Bronchial epithelial cell (primary cell): Measurements from ENCODE around the gene LAMC1. TPM values are rescaled to one million over a fixed set of nuclear protein-coding genes. Genes with fewer than 3 reads are reported as not detected.
"Not testable (repeated sequence)": the region's sequence is repeated elsewhere in the genome, so short reads cannot be mapped to it uniquely, and the experiment has no call there.

Source experiments
- DNase-seq: peaks from one replicate; pipeline ENCODE4 v3.0.0-alpha.2; 2010; ENCODE audit warnings: low read depth
- FAIRE-seq: peaks from 2 replicates; lab custom pipeline; 2011; peaks lifted over from hg19 to GRCh38; lab: Jason Lieb, UNC
- H3K27me3 ChIP-seq: 2 replicates; pipeline ENCODE4 v1.5.1; 2011; ENCODE audit warnings: low read length; ENCODE audit not compliant: control insufficient read depth, insufficient read depth
- H3K36me3 ChIP-seq: 2 replicates; pipeline ENCODE4 v1.5.1; 2011; ENCODE audit warnings: low read length; ENCODE audit not compliant: control insufficient read depth, insufficient read depth
- H3K4me3 ChIP-seq: 2 replicates; pipeline ENCODE4 v1.5.1; 2011; ENCODE audit warnings: mild to moderate bottlenecking, low read depth, low read length, control low read depth
- total RNA-seq: library from RNA; depleted of rRNA; stranded (reverse); fragments of >200 nt; gene quantifications from 2 replicates; pipeline ENCODE4 v1.2.1, GENCODE V29; 2014
- TF ChIP-seq, protein P1 (sequence below): IDR thresholded peaks from 2 replicates; pipeline ENCODE4 v1.5.1; 2011; ENCODE audit warnings: mild to moderate bottlenecking, moderate library complexity, low read length, control low read depth, inconsistent platforms; ENCODE audit not compliant: insufficient read depth, severe bottlenecking

The LAMC1 gene
- total RNA-seq, 1 donor from 2014 or later, result 219 TPM

DNA sequence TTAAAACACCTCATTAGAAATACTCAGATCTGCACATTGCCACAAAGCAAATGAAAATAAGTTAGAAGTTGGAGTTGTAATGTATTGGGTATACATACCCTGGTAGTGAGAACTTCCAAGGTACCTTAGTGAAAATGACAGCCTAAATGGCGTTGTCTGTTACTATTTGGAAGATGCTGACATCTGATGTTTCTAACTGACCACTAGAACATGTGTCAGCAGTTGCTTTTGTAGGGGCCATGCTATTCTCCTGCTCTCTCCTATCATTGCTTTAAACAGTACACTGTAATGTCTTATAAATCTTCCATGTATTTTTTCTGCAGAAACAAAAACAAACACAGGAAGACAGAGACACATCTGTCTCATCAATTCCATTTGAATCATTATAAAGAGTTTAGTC, 40.1 kb downstream of the LAMC1 start:
- DNase-seq (no peak), FAIRE-seq (no peak)
- Histone ChIP-seq H3K27me3 (no peaks in the 10 kb centered on the region), H3K4me3 (no peak overlapping the region), H3K36me3 (no peaks in the 10 kb centered on the region)
- TF ChIP-seq, protein P1, sequence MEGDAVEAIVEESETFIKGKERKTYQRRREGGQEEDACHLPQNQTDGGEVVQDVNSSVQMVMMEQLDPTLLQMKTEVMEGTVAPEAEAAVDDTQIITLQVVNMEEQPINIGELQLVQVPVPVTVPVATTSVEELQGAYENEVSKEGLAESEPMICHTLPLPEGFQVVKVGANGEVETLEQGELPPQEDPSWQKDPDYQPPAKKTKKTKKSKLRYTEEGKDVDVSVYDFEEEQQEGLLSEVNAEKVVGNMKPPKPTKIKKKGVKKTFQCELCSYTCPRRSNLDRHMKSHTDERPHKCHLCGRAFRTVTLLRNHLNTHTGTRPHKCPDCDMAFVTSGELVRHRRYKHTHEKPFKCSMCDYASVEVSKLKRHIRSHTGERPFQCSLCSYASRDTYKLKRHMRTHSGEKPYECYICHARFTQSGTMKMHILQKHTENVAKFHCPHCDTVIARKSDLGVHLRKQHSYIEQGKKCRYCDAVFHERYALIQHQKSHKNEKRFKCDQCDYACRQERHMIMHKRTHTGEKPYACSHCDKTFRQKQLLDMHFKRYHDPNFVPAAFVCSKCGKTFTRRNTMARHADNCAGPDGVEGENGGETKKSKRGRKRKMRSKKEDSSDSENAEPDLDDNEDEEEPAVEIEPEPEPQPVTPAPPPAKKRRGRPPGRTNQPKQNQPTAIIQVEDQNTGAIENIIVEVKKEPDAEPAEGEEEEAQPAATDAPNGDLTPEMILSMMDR, result no peak

DNA sequence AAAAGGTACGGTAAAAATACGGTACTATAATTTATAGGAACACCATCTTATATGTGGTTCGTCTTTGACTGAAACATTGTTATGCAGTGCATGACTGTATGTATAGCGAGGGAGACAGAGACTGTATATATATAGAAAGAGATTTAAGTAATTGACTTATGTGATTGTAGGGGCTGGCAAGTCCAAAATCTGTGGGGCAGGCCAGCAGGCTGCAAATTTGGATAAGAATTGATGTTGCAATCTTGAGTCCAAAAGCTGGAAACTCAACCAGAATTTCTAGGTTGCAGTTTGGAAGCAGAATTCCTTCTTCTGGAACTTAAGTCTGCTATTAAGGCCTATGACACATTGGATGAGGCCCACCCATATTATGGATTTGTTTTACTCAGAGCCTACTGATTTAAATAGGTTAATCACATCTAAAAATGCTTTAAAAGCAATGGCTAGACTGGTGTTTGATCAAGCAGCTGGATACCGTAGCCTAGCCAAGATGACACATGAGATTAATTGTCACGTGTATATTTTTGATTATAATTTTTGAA, 42.0 kb downstream of the LAMC1 start:
- no peak for FAIRE-seq
- H3K4me3 ChIP-seq, result no peak overlapping the region
- TF ChIP-seq, protein P1, result no peak
- no peaks in the 10 kb centered on the region for H3K36me3 ChIP-seq
- H3K27me3 ChIP-seq, result no peaks in the 10 kb centered on the region
- DNase-seq, result no peak

GRCh38 chr1:183066432-183066831, 43.2 kb downstream of the LAMC1 start:
- not testable (repeated sequence) for H3K27me3 ChIP-seq, FAIRE-seq

DNA sequence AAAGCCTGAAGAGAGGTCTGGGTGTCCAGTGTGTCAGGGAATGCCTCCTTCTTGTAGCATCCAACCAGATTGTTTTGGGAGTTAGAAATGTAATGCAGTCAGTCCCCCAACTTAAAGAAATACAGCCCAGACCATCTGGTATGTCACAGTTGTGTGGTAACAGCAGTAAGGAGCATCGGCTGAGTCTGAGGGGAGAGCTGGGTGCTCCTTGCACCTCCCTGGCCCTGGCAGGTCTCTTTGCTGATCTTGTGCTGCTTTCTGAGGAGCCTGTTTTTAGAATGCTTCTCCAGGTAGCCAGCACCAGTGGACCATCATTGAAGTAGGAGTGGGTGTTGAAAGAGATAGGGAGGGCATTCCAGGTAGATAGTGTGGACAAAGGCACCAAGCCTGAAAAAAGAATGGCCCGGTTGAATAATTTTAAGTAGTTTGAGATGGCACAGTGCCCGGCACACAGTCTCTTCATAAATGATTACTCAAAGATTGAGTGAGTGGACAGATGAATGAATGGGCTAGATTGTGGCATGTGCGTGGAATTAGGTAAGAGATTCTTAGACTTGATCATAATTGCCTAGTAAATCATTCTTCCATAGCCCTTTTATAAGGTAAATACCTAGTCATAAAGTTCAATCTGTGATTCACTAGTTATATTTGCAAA, 46.5 kb downstream of the LAMC1 start:
- no peak for FAIRE-seq
- Histone ChIP-seq H3K36me3 (peaks cover 2% of the 10 kb centered on the region), H3K27me3 (no peaks in the 10 kb centered on the region), H3K4me3 (no peak overlapping the region)
- peak; percentile 67 for DNase-seq
- TF ChIP-seq, protein P1, result no peak

More at GRCh38 chr1:183066432-183066831, 43.2 kb downstream of the LAMC1 start:
- H3K4me3 ChIP-seq, H3K36me3 ChIP-seq, DNase-seq: not testable (repeated sequence)

DNA sequence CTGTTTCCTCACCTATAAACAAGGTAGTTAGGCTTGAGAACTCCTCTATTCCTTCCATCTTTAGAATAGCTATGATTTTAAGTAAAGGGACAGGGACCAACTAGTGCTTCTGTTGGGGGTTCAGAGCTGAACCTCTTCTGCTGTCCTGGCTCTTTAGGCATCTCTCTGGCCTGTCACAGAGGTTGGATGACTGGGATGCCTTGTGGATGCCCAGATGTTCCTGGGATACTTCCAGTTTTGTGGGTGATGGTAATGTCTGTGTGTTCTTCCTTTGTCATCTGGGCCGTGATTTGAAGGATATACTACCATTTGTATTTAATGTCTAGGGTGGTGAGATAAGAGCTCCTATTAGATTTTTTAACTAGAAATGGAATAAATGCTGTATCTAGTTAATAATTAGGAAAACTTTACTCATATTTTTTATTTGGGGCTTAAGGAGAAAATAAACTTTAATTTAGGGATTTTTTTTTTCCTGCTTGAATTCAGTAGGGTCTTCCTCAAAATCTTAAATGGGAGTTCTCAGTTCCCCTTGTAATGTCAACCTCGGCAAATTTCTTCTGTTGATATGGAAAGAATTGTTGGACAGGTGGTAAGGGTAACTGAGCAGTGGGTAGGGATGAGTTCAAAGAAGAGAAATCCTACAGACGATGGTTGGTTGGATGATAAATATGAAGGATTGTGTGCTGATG, 47.2 kb downstream of the LAMC1 start:
- Histone ChIP-seq H3K4me3 (no peak overlapping the region), H3K36me3 (peaks cover 2% of the 10 kb centered on the region), H3K27me3 (no peaks in the 10 kb centered on the region)
- no peak for DNase-seq
- no peak for FAIRE-seq
- TF ChIP-seq, protein P1, result no peak

- FAIRE-seq (no peak), DNase-seq (no peak)
- Histone ChIP-seq H3K27me3 (no peaks in the 10 kb centered on the region), H3K36me3 (peaks cover 2% of the 10 kb centered on the region), H3K4me3 (no peak overlapping the region)
- TF ChIP-seq, protein P1, result no peak
Measured at GRCh38 chr1:183070923-183071618, 47.9 kb downstream of the LAMC1 start.

- H3K27me3 ChIP-seq, H3K4me3 ChIP-seq, FAIRE-seq, DNase-seq, H3K36me3 ChIP-seq: not testable (repeated sequence)
Measured at GRCh38 chr1:183072595-183072994, 49.4 kb downstream of the LAMC1 start.
